HG02970 (cell line): ENCODE data around the gene TMEM200C.

Source experiments
- ATAC-seq: cut with Tn5 transposase; IDR thresholded peaks from one replicate; pipeline ENCODE4 v1.9.1; 2021; ENCODE audit warnings: mild to moderate bottlenecking, moderate library complexity, moderate number of reproducible peaks; ENCODE audit not compliant: unreplicated experiment, low FRiP score

TMEM200C gene

DNA sequence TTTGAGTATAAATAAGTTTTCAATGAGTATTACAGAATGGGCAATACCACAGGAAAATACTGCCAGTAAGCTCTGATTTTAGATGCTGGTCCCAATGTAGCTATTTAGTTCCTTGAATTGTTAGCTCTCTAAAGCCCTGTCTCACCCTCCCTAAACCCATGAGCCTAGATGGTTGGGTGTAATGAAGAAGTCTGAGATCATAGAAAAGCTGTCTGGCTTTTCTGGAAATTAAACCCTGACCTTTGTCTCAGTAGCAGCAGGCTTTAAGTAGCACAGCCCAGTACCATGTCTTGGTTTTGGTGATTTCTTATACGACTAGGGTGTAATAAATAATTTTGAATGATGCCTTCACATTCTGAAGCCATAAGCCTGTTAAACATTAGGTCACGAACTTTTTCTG is 55.3 kb downstream of the TMEM200C start:
- ATAC-seq = no peak

GRCh38 chr18:5839102-5839501 is 56.2 kb downstream of the TMEM200C start:
- ATAC-seq = no peak
